Measurements from ENCODE around the gene ST3GAL5.

ST3GAL5 gene

DNA sequence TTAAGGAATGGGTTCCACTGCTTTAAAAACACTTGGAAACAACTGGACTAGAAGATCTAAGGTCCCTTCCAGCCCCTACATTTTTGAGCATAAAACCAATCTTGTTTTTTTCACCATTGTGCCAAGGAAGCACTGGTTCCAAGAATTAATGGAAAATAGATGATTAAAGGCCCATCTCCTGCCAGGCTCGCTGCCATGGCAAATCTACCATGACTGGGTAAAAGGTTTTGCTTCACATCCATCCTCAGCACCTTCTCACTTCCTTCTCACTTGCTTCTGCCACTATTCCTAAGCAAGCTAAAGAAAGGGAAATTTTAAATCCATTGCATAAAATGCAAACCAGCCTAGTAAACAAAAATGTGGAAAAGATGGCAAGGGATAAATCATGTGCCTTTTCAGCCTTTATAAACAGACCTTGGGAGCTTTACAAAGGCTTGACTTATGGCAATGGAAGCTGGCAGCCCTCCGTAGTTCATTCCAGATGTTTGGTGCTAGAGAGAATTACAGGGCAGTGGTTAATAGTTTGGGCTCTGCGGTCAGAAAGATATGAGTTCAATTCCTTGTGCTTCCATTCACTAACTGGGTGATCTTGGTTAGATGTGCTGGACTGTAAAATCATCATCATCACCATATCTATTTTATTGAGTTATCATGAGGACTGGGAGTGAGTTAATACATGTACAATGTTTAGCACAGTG lies 27.0 kb upstream of the ST3GAL5 start:
- H3K4me3 ChIP-seq (ENCODE audit: low read depth, low read length), result no peak overlapping the region
- no peak for DNase-seq (ENCODE audit: low read depth)
- TF ChIP-seq CTCF (IDR thresholded peaks at IDR 0.05; ENCODE audit: insufficient read depth, low read depth, low read length, missing control alignments), result no peak

DNA sequence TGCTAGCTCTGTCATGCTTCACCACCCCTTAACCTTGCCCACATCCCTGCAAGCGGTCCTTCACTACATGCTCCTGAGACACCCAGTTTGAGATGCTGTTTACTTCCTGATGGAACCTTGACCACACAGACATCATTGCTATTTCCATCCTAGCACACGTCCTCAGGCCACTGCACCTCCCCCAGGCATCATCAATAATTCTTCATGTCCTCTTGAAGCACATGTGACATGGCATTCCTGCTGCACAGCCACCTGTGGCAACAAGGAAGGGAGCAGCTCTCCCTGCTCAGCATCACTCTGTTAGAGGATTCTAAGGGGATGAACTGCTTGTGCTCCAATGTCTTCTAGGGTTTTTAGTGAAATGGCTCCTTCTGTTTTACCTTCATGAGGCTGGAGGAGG lies 26.1 kb upstream of the ST3GAL5 start:
- no peak for DNase-seq (ENCODE audit: low read depth)
- no peak overlapping the region for H3K4me3 ChIP-seq (ENCODE audit: low read depth, low read length)
- TF ChIP-seq CTCF (IDR thresholded peaks at IDR 0.05; ENCODE audit: insufficient read depth, low read depth, low read length, missing control alignments), result no peak

GRCh38 chr2:85913884-85914881 lies 25.4 kb upstream of the ST3GAL5 start:
- no peak overlapping the region for H3K4me3 ChIP-seq (ENCODE audit: low read depth, low read length)
- no peak for DNase-seq (ENCODE audit: low read depth)
- no peak for TF ChIP-seq CTCF (IDR thresholded peaks at IDR 0.05; ENCODE audit: insufficient read depth, low read depth, low read length, missing control alignments)

- TF ChIP-seq CTCF (IDR thresholded peaks at IDR 0.05; ENCODE audit: insufficient read depth, low read depth, low read length, missing control alignments), result no peak
- no peak for DNase-seq (ENCODE audit: low read depth)
- no peak overlapping the region for H3K4me3 ChIP-seq (ENCODE audit: low read depth, low read length)
Measured at GRCh38 chr2:85911814-85912692, 23.3 kb upstream of the ST3GAL5 start.

- no peak overlapping the region for H3K4me3 ChIP-seq (ENCODE audit: low read depth, low read length)
- no peak for TF ChIP-seq CTCF (IDR thresholded peaks at IDR 0.05; ENCODE audit: insufficient read depth, low read depth, low read length, missing control alignments)
- DNase-seq (ENCODE audit: low read depth), result no peak
Measured at GRCh38 chr2:85911097-85911496, 22.3 kb upstream of the ST3GAL5 start.

- TF ChIP-seq CTCF (IDR thresholded peaks at IDR 0.05; ENCODE audit: insufficient read depth, low read depth, low read length, missing control alignments), result no peak
- no peak overlapping the region for H3K4me3 ChIP-seq (ENCODE audit: low read depth, low read length)
- no peak for DNase-seq (ENCODE audit: low read depth)
Measured at GRCh38 chr2:85909005-85909404, 20.2 kb upstream of the ST3GAL5 start.

Data from GM12865 (cell line).